Hepatocyte (in vitro differentiated cells): Measurements from ENCODE around the gene ISY1. TPM values are rescaled to one million over a fixed set of nuclear protein-coding genes. Genes with fewer than 3 reads are reported as not detected.

Source experiments
- DNase-seq: peaks from one replicate; pipeline ENCODE4 v3.0.0-alpha.2; 2016; ENCODE audit warnings: low spot score
- H2AFZ ChIP-seq: fragments of 200-600 bp; sonication (generic); 2 replicates; pipeline ENCODE4 v1.6.0; 2016; ENCODE audit warnings: antibody characterized with exemption, mild to moderate bottlenecking
- H3K27ac ChIP-seq: fragments of 200-600 bp; sonication (generic); 2 replicates; pipeline ENCODE4 v1.5.1; 2016; ENCODE audit warnings: mild to moderate bottlenecking
- H3K27me3 ChIP-seq: fragments of 200-600 bp; sonication (generic); 2 replicates; pipeline ENCODE4 v1.6.1; 2016
- H3K36me3 ChIP-seq: fragments of 200-600 bp; sonication (generic); replicated peaks from 2 replicates; pipeline ENCODE4 v1.5.1; 2016; ENCODE audit warnings: low read depth; ENCODE audit not compliant: insufficient read depth
- H3K4me1 ChIP-seq: fragments of 200-600 bp; sonication (generic); 2 replicates; pipeline ENCODE4 v1.5.1; 2016; ENCODE audit warnings: mild to moderate bottlenecking, moderate library complexity; ENCODE audit not compliant: insufficient read depth
- H3K4me2 ChIP-seq: fragments of 200-600 bp; sonication (generic); 2 replicates; pipeline ENCODE4 v1.6.0; 2016
- H3K4me3 ChIP-seq: fragments of 200-600 bp; sonication (generic); 2 replicates; pipeline ENCODE4 v1.5.1; 2016; ENCODE audit warnings: mild to moderate bottlenecking
- H3K79me2 ChIP-seq: fragments of 200-600 bp; sonication (generic); 2 replicates; pipeline ENCODE4 v1.6.0; 2017; ENCODE audit warnings: mild to moderate bottlenecking
- H3K9me2 ChIP-seq: fragments of 200-600 bp; sonication (generic); replicated peaks from 2 replicates; pipeline ENCODE4 v1.6.0; 2017; ENCODE audit warnings: mild to moderate bottlenecking; ENCODE audit not compliant: insufficient read depth
- H3K9me3 ChIP-seq: fragments of 200-600 bp; sonication (generic); 2 replicates; pipeline ENCODE4 v1.5.1; 2016; ENCODE audit warnings: low read depth, mild to moderate bottlenecking
- H4K20me1 ChIP-seq: fragments of 200-600 bp; sonication (generic); 2 replicates; pipeline ENCODE4 v1.6.0; 2016; ENCODE audit warnings: mild to moderate bottlenecking; ENCODE audit not compliant: insufficient read depth, poor library complexity, severe bottlenecking
- EZH2 ChIP-seq: fragments of 200-600 bp; sonication (generic); IDR thresholded peaks from 2 replicates; pipeline ENCODE4 v1.6.1; 2016; ENCODE audit warnings: antibody characterized with exemption, mild to moderate bottlenecking, borderline replicate concordance
- EZH2phosphoT487 ChIP-seq: fragments of 200-600 bp; sonication (generic); IDR thresholded peaks from one replicate; pipeline ENCODE4 v1.6.1; 2018; ENCODE audit warnings: antibody characterized with exemption, mild to moderate bottlenecking, low read depth, moderate library complexity; ENCODE audit not compliant: unreplicated experiment, severe bottlenecking
- WGBS: methylation state at CpG from one replicate; pipeline ENCODE4 v1.1.6; 2016; ENCODE audit warnings: low lambda C conversion rate; ENCODE audit errors: missing lambda C conversion rate; 5-methylcytosine and 5-hydroxymethylcytosine counted together
- polyA plus RNA-seq: library from polyadenylated mRNA; unstranded; fragments of >200 nt; fragmentation: Nextera tagmentation; extraction: Ambion mirVana; gene quantifications from 2 replicates; pipeline ENCODE4 v1.2.1, GENCODE V29; 2016
- total RNA-seq: library from RNA; depleted of rRNA; stranded (reverse); fragments of >200 nt; gene quantifications from 2 replicates; pipeline ENCODE4 v1.2.3, GENCODE V29; 2014
- TF ChIP-seq, protein P1 (sequence below): fragments of 200-600 bp; sonication (generic); IDR thresholded peaks from 2 replicates; pipeline ENCODE4 v1.5.1; 2016; ENCODE audit warnings: antibody characterized with exemption, mild to moderate bottlenecking; ENCODE audit not compliant: poor library complexity

ISY1 gene
- total and polyA plus RNA-seq, 2 experiments from 2014 or later = 20.1 to 35.8 TPM

DNA sequence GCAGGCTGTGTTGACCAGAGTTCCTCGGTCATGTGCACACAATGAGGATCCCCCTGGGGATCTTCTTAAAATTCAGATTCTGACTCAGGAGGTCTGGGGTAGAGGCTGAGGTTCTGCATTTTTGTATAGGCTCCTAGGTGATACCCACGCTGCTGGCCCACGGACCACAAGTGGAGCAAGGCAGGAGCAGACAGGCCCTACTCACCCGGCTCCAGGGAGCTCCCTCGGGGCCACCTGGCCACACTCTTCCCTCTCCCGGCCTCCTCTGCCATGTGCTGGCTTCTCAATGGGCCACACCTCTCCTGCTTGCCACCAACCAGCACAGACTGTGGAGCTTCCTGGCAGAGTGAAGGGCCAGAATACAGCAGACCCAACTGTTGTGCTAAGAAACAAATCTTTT, 76.4 kb downstream of the ISY1 start:
- TF ChIP-seq, protein P1, sequence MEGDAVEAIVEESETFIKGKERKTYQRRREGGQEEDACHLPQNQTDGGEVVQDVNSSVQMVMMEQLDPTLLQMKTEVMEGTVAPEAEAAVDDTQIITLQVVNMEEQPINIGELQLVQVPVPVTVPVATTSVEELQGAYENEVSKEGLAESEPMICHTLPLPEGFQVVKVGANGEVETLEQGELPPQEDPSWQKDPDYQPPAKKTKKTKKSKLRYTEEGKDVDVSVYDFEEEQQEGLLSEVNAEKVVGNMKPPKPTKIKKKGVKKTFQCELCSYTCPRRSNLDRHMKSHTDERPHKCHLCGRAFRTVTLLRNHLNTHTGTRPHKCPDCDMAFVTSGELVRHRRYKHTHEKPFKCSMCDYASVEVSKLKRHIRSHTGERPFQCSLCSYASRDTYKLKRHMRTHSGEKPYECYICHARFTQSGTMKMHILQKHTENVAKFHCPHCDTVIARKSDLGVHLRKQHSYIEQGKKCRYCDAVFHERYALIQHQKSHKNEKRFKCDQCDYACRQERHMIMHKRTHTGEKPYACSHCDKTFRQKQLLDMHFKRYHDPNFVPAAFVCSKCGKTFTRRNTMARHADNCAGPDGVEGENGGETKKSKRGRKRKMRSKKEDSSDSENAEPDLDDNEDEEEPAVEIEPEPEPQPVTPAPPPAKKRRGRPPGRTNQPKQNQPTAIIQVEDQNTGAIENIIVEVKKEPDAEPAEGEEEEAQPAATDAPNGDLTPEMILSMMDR = no peak
- Histone ChIP-seq H4K20me1 (no peaks in the 10 kb centered on the region), H3K4me2 (no peak overlapping the region), H3K27ac (no peak overlapping the region), H3K27me3 (no peaks in the 10 kb centered on the region), H3K79me2 (no peaks in the 10 kb centered on the region), H3K9me2 (no peaks in the 10 kb centered on the region), H3K36me3 (no peaks in the 10 kb centered on the region), H3K4me1 (no peaks in the 10 kb centered on the region), H3K9me3 (no peaks in the 10 kb centered on the region), H2AFZ (no peak overlapping the region), H3K4me3 (no peak overlapping the region)
- 92% methylated on average over 6 of the region's 6 CpGs for whole genome bisulfite sequencing
- no peak for DNase-seq

DNA sequence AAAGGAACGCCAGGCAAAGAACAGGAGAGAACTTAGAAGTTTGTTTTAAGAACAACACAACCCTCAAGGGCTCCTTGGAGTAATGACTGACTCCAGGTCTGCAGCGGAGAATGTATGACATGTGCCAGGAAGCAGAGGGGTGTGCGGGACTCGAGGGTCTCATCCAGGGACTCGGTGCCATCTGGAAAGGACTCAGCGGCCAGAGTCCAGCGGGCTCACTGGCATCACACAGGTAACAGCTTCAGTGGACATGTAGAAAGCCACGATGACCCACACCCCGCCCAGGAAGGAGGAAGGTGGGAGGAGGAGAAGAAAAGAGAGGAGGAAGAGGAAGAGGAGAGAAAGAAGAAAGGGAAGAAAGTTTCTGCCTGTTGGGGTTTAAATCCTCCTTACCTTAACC, 78.8 kb downstream of the ISY1 start:
- Histone ChIP-seq H3K27me3 (no peaks in the 10 kb centered on the region), H2AFZ (no peak overlapping the region), H3K9me2 (no peaks in the 10 kb centered on the region), H3K4me2 (no peak overlapping the region), H3K4me1 (no peaks in the 10 kb centered on the region), H3K9me3 (no peaks in the 10 kb centered on the region), H3K79me2 (no peaks in the 10 kb centered on the region), H3K36me3 (no peaks in the 10 kb centered on the region), H3K27ac (no peak overlapping the region), H3K4me3 (no peak overlapping the region), H4K20me1 (no peaks in the 10 kb centered on the region)
- WGBS = 91% methylated on average over 9 of the region's 9 CpGs
- TF ChIP-seq EZH2phosphoT487 (no peak), EZH2 (no peak)
- TF ChIP-seq, protein P1 = no peak
- DNase-seq = no peak

DNA sequence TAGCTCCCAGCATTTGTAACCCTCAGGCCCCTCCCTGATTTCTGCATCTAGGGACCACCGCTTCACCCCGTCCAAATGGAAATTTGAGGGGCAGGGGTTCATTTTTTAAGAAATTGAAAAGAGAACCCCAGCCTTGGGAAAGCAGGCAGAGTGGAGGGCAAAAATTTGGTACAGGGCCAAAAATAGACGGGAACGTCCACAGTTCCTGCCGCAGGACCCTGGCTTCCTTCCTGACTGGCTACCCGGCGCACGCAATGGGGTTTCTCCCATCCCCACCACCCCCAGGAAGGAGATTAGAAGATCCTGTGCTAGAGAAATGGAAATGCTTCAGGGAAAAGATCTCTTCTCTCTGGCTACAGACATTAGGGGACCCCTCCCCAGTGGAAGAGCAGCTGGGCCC, 79.4 kb downstream of the ISY1 start:
- H3K9me3 ChIP-seq = no peaks in the 10 kb centered on the region
- WGBS = 93% methylated on average over 8 of the region's 8 CpGs
- H3K4me2 ChIP-seq = no peak overlapping the region
- H3K4me3 ChIP-seq = no peak overlapping the region
- no peak overlapping the region for H2AFZ ChIP-seq
- no peaks in the 10 kb centered on the region for H3K36me3 ChIP-seq
- no peak overlapping the region for H3K27ac ChIP-seq
- H3K27me3 ChIP-seq = no peaks in the 10 kb centered on the region
- no peaks in the 10 kb centered on the region for H3K79me2 ChIP-seq
- H3K9me2 ChIP-seq = no peaks in the 10 kb centered on the region
- DNase-seq = no peak
- no peaks in the 10 kb centered on the region for H3K4me1 ChIP-seq
- TF ChIP-seq EZH2 (no peak), EZH2phosphoT487 (no peak)
- TF ChIP-seq, protein P1 = no peak
- no peaks in the 10 kb centered on the region for H4K20me1 ChIP-seq

DNA sequence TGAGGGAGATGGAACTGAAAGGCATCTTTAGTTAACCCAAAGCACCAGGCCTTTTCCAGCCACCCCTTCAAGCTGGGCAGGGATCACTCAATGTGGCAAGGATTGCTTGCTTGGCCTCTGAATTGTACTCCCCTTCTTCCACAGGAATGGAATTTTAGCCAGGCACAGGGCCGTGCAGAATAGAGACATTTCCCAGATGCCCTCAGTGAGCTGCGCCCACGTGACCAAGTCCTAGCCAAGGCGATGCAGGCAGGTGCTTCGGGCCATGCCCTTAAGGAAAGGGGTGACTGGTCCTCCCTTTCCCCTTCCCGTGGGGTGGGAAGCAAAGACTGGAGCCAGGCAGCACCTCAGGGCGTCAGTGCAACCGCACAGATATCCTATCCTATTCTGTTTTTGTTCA, 82.4 kb downstream of the ISY1 start:
- no peaks in the 10 kb centered on the region for H3K9me3 ChIP-seq
- H3K36me3 ChIP-seq = no peaks in the 10 kb centered on the region
- no peak for DNase-seq
- no peak overlapping the region for H3K4me2 ChIP-seq
- H3K27ac ChIP-seq = no peak overlapping the region
- no peaks in the 10 kb centered on the region for H4K20me1 ChIP-seq
- H3K9me2 ChIP-seq = no peaks in the 10 kb centered on the region
- H3K4me3 ChIP-seq = no peak overlapping the region
- no peaks in the 10 kb centered on the region for H3K27me3 ChIP-seq
- WGBS = 85% methylated on average over 8 of the region's 8 CpGs
- H3K79me2 ChIP-seq = no peaks in the 10 kb centered on the region
- no peaks in the 10 kb centered on the region for H3K4me1 ChIP-seq
- no peak overlapping the region for H2AFZ ChIP-seq
- TF ChIP-seq EZH2 (no peak), EZH2phosphoT487 (no peak)
- TF ChIP-seq, protein P1 = no peak
